ENCODE measurements around the gene PMM2. TPM values are rescaled to one million over a fixed set of nuclear protein-coding genes. Genes with fewer than 3 reads are reported as not detected.
"Not testable (repeated sequence)": the region's sequence is repeated elsewhere in the genome, so short reads cannot be mapped to it uniquely, and the experiment has no call there.

The PMM2 gene
- 53.3 TPM for total RNA-seq (2021; ENCODE audit: unreplicated experiment)
- 21.7 and 22.6 TPM in 2 replicates for polyA plus RNA-seq (2012)
- percentile 93 among the genes with signal in this experiment for Bru-seq, nascent RNA
- percentile 93 among the genes with signal in this experiment for BruChase-seq, experiment 1, labeled RNA remaining after a 6-hour chase
- BruChase-seq, experiment 2, labeled RNA remaining after a 2-hour chase: percentile 91 among the genes with signal in this experiment
- long read RNA-seq, full-length matches to known transcripts: 70 of 86 reads
- long read RNA-seq, partial matches to known transcripts: 1 of 86 reads
- long read RNA-seq, other reads (novel, unspliced or antisense): 15 of 86 reads

- H4K20me1 ChIP-seq (ENCODE audit: insufficient read depth): peaks cover 4% of the 10 kb centered on the region; the same call in 1 of the 2 replicates
- ATAC-seq (peak; percentile 96), DNase-seq (ENCODE audit: low read depth, low spot score) (peak; percentile 88)
- intact Hi-C loops (cut with micrococcal nuclease): no loop called here
- H3K79me2 ChIP-seq (ENCODE audit: insufficient read depth, low read length): peaks cover 75% of the 10 kb centered on the region
- H2AFZ ChIP-seq (ENCODE audit: low read depth, low read length, poor library complexity, severe bottlenecking): no peak within 1 kb of the TSS
- H3K4me3 ChIP-seq (replicated peaks in 1 of 2; ENCODE audit: low read depth in 1 of 2, low read length in 2 of 2): peak within 1 kb of the TSS; percentile 87 to 97
- BruUV-seq (replicated peaks): no TSS peak
- peak within 1 kb of the TSS; percentile 80 for H3K4me2 ChIP-seq (ENCODE audit: low read length)
- TF ChIP-seq, protein P1, sequence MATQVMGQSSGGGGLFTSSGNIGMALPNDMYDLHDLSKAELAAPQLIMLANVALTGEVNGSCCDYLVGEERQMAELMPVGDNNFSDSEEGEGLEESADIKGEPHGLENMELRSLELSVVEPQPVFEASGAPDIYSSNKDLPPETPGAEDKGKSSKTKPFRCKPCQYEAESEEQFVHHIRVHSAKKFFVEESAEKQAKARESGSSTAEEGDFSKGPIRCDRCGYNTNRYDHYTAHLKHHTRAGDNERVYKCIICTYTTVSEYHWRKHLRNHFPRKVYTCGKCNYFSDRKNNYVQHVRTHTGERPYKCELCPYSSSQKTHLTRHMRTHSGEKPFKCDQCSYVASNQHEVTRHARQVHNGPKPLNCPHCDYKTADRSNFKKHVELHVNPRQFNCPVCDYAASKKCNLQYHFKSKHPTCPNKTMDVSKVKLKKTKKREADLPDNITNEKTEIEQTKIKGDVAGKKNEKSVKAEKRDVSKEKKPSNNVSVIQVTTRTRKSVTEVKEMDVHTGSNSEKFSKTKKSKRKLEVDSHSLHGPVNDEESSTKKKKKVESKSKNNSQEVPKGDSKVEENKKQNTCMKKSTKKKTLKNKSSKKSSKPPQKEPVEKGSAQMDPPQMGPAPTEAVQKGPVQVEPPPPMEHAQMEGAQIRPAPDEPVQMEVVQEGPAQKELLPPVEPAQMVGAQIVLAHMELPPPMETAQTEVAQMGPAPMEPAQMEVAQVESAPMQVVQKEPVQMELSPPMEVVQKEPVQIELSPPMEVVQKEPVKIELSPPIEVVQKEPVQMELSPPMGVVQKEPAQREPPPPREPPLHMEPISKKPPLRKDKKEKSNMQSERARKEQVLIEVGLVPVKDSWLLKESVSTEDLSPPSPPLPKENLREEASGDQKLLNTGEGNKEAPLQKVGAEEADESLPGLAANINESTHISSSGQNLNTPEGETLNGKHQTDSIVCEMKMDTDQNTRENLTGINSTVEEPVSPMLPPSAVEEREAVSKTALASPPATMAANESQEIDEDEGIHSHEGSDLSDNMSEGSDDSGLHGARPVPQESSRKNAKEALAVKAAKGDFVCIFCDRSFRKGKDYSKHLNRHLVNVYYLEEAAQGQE (IDR thresholded peaks at IDR 0.05; ENCODE audit: low read depth): no peak
- TF ChIP-seq MAX (IDR thresholded peaks at IDR 0.05) (peak; percentile 100), ELF1 (IDR thresholded peaks at IDR 0.05; ENCODE audit: borderline replicate concordance, low read depth) (peak; percentile 99), POLR2AphosphoS5 (IDR thresholded peaks at IDR 0.05; ENCODE audit: low read depth, low read length) (peak; percentile 91), SRF (IDR thresholded peaks at IDR 0.05; ENCODE audit: low read depth) (no peak), EGR1 (IDR thresholded peaks at IDR 0.05; ENCODE audit: low read depth) (peak; percentile 38; the same call in 1 of the 2 replicates), CBX3 (IDR thresholded peaks at IDR 0.05; ENCODE audit: low read depth) (peak; percentile 82), TCF7L2 (IDR thresholded peaks at IDR 0.05; ENCODE audit: borderline replicate concordance, extremely low read depth, insufficient read depth, insufficient read length) (peak; percentile 35), SP1 (IDR thresholded peaks at IDR 0.05; ENCODE audit: low read depth) (peak; percentile 81), SIN3A (IDR thresholded peaks at IDR 0.05; ENCODE audit: low read depth) (peak; percentile 100), YY1 (IDR thresholded peaks at IDR 0.05; ENCODE audit: extremely low read depth, insufficient replicate concordance, low read depth, low read length) (peak; percentile 66)
- TF ChIP-seq, protein P2, sequence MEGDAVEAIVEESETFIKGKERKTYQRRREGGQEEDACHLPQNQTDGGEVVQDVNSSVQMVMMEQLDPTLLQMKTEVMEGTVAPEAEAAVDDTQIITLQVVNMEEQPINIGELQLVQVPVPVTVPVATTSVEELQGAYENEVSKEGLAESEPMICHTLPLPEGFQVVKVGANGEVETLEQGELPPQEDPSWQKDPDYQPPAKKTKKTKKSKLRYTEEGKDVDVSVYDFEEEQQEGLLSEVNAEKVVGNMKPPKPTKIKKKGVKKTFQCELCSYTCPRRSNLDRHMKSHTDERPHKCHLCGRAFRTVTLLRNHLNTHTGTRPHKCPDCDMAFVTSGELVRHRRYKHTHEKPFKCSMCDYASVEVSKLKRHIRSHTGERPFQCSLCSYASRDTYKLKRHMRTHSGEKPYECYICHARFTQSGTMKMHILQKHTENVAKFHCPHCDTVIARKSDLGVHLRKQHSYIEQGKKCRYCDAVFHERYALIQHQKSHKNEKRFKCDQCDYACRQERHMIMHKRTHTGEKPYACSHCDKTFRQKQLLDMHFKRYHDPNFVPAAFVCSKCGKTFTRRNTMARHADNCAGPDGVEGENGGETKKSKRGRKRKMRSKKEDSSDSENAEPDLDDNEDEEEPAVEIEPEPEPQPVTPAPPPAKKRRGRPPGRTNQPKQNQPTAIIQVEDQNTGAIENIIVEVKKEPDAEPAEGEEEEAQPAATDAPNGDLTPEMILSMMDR (IDR thresholded peaks at IDR 0.05 in 2 of 3, conservative IDR thresholded peaks at IDR 0.05 in 1 of 3; ENCODE audit: borderline replicate concordance in 1 of 3, insufficient read depth in 1 of 3, low read depth in 2 of 3, low read length in 2 of 3): no peak
- ChIA-PET POLR2A (no interaction called here), RAD21 (ENCODE audit: low non-redundant PET in 1 of 2, low total read pairs in 2 of 2, uncharacterized antibody in 2 of 2, unreplicated experiment in 2 of 2) (no interaction called here), CTCF (no interaction called here)
- H3K9me3 ChIP-seq (ENCODE audit: control insufficient read depth in 1 of 2, insufficient read depth in 1 of 2, low read depth in 1 of 2, low read length in 2 of 2): no peaks in the 10 kb centered on the region
- H3K9me2 ChIP-seq (ENCODE audit: insufficient read depth): no peaks in the 10 kb centered on the region
- H3K4me1 ChIP-seq (ENCODE audit: control insufficient read depth in 1 of 2, insufficient read depth in 2 of 2, low read length in 2 of 2): peaks cover 12 to 24% of the 10 kb centered on the region in 2 experiments
- H3K36me3 ChIP-seq (ENCODE audit: control insufficient read depth in 1 of 2, insufficient read depth in 2 of 2, low read length in 2 of 2): peaks cover 14 to 21% of the 10 kb centered on the region in 2 experiments
- peak within 1 kb of the TSS; percentile 91 for H3K9ac ChIP-seq (ENCODE audit: low read length)
- no peaks in the 10 kb centered on the region for H3K27me3 ChIP-seq (ENCODE audit: insufficient read depth, low read length)
- peak within 1 kb of the TSS; percentile 74 for H3K27ac ChIP-seq (ENCODE audit: low read depth, low read length)
Measured at GRCh38 chr16:8797364-8798173, at the start of gene PMM2, which contains the start of gene TMEM186. Gene PMM2, plus strand, starts transcription at chr16:8797839. Its CDS starts 44 bp downstream, at chr16:8797883. Gene TMEM186, minus strand, starts transcription at chr16:8797639. Its CDS starts 25 bp downstream, at chr16:8797614.

- H3K4me1 ChIP-seq (ENCODE audit: control insufficient read depth in 1 of 2, insufficient read depth in 2 of 2, low read length in 2 of 2): peaks cover 11 to 16% of the 10 kb centered on the region in 2 experiments
- H3K9me3 ChIP-seq (ENCODE audit: control insufficient read depth in 1 of 2, insufficient read depth in 1 of 2, low read depth in 1 of 2, low read length in 2 of 2); BruUV-seq (replicated peaks); CTCF ChIA-PET; H2AFZ ChIP-seq (ENCODE audit: low read depth, low read length, poor library complexity, severe bottlenecking); POLR2A ChIA-PET; H3K27ac ChIP-seq (ENCODE audit: low read depth, low read length); ATAC-seq; H3K9ac ChIP-seq (ENCODE audit: low read length); intact Hi-C loops (cut with micrococcal nuclease); H3K4me3 ChIP-seq (replicated peaks in 1 of 2; ENCODE audit: low read depth in 1 of 2, low read length in 2 of 2); H3K4me2 ChIP-seq (ENCODE audit: low read length); H3K36me3 ChIP-seq (ENCODE audit: control insufficient read depth in 1 of 2, insufficient read depth in 2 of 2, low read length in 2 of 2); H4K20me1 ChIP-seq (ENCODE audit: insufficient read depth); RAD21 ChIA-PET (ENCODE audit: low non-redundant PET in 1 of 2, low total read pairs in 2 of 2, uncharacterized antibody in 2 of 2, unreplicated experiment in 2 of 2); H3K79me2 ChIP-seq (ENCODE audit: insufficient read depth, low read length); DNase-seq (ENCODE audit: low read depth, low spot score); H3K9me2 ChIP-seq (ENCODE audit: insufficient read depth); H3K27me3 ChIP-seq (ENCODE audit: insufficient read depth, low read length): not testable (repeated sequence)
Measured at GRCh38 chr16:8748944-8749343, 48.7 kb upstream of the PMM2 start.

Measured in HCT116 (cell line).